NCI-H510A treated with DMSO at 0.1 percent for 48 hours (cell line): ENCODE measurements around the gene VEPH1.

ENCODE experiments used
- DNase-seq: peaks from one replicate; lab custom pipeline; 2025; lab: John Stamatoyannopoulos, UW

VEPH1 gene

GRCh38 chr3:157475921-157476414, 27.2 kb downstream of the VEPH1 start:
- DNase-seq, result no peak

- no peak for DNase-seq
Measured at GRCh38 chr3:157472648-157473047, 30.6 kb downstream of the VEPH1 start.

- no peak for DNase-seq
Measured at GRCh38 chr3:157471064-157471463, 32.2 kb downstream of the VEPH1 start.

- DNase-seq, result no peak
Measured at GRCh38 chr3:157469561-157470294, 33.5 kb downstream of the VEPH1 start.

- DNase-seq, result no peak
Measured at GRCh38 chr3:157467200-157467599, 36.0 kb downstream of the VEPH1 start.

- no peak for DNase-seq
Measured at GRCh38 chr3:157465741-157466140, 37.5 kb downstream of the VEPH1 start.

- no peak for DNase-seq
Measured at GRCh38 chr3:157464321-157464720, 38.9 kb downstream of the VEPH1 start.

- DNase-seq, result no peak
Measured at GRCh38 chr3:157463816-157464215, 39.4 kb downstream of the VEPH1 start.

GRCh38 chr3:157460253-157460652, 43.0 kb downstream of the VEPH1 start:
- no peak for DNase-seq

- DNase-seq, result no peak
Measured at GRCh38 chr3:157459706-157460105, 43.5 kb downstream of the VEPH1 start.

- no peak for DNase-seq
Measured at GRCh38 chr3:157453824-157454223, 49.4 kb downstream of the VEPH1 start.

- DNase-seq, result no peak
Measured at GRCh38 chr3:157452097-157452496, 51.1 kb downstream of the VEPH1 start.

- no peak for DNase-seq
Measured at GRCh38 chr3:157447026-157447694, 56.1 kb downstream of the VEPH1 start.

GRCh38 chr3:157445857-157446256, 57.4 kb downstream of the VEPH1 start:
- DNase-seq, result no peak

GRCh38 chr3:157444797-157445184, 58.4 kb downstream of the VEPH1 start:
- DNase-seq, result no peak

- DNase-seq, result no peak
Measured at GRCh38 chr3:157443905-157444796, 59.1 kb downstream of the VEPH1 start.

- DNase-seq, result no peak
Measured at GRCh38 chr3:157442729-157443128, 60.5 kb downstream of the VEPH1 start.

GRCh38 chr3:157441102-157441624, 62.1 kb downstream of the VEPH1 start:
- DNase-seq, result no peak

- DNase-seq, result peak; percentile 11
Measured at GRCh38 chr3:157438194-157438730, 65.0 kb downstream of the VEPH1 start.

GRCh38 chr3:157436583-157437291, 66.5 kb downstream of the VEPH1 start, which contains the start of gene PTX3:
TSS of gene PTX3 (plus strand) at chr3:157436850. CDS start at chr3:157436934, 84 bp downstream.
- no peak for DNase-seq

GRCh38 chr3:157429708-157430107, 73.5 kb downstream of the VEPH1 start:
- no peak for DNase-seq
